Measurements from ENCODE around the gene C2orf72. TPM values are rescaled to one million over a fixed set of nuclear protein-coding genes. Genes with fewer than 3 reads are reported as not detected.

The C2orf72 gene
- total and polyA plus RNA-seq, 2 of the 13 experiments (the other 11 are each of a cell fraction or from before 2014, with no cell fraction given) = 147 to 203 TPM

DNA sequence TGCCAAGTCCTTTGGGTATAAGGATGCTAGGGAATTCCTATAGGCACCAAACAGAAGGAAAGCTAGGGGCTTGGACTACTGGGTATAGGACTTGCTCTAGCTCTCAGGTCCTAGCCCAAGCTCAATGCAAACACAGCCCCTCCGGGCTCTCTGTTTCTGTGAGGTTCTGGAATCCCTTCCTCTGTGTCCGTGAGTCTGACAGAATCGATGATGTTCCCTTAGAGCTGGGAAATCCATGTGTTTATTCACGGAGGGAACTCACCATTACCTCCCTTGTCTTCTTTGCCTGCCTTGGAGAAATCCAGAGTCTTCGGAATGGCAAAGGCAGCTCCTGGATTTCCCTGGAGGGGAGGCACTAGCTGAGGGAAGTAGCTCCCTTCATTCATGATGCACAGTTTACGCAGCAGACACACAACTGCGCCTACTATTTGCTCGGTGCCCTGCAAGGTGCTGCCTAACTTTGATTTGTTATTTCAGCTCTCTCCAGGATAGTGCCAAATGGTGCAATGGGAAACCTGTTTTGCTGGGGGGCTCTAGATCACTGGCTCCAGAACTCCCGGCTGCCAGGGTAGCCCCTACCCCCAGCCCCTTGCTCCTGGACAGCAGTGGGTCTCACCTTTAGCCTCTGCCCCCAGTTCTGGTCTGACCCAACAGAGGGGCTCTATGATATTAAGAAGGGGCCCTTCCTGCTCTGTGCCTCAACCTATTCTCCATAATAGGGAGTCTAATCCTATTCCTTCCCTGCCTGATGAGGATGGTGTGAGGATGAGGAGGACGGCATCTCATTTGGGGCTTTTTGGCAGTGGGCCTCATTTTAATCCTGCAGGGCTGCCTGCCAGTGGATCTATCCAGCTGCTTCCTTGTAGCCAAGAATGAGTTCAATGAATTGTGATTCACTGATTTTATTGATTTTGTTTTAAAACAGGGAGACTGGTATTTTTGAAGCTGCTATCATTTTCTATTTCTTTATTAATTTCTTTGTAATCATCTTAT, 10.9 kb downstream of the C2orf72 start (continued):
- TF ChIP-seq, protein P1, sequence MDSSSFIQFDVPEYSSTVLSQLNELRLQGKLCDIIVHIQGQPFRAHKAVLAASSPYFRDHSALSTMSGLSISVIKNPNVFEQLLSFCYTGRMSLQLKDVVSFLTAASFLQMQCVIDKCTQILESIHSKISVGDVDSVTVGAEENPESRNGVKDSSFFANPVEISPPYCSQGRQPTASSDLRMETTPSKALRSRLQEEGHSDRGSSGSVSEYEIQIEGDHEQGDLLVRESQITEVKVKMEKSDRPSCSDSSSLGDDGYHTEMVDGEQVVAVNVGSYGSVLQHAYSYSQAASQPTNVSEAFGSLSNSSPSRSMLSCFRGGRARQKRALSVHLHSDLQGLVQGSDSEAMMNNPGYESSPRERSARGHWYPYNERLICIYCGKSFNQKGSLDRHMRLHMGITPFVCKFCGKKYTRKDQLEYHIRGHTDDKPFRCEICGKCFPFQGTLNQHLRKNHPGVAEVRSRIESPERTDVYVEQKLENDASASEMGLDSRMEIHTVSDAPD (CRISPR knock-in tag; IDR thresholded peaks at IDR 0.05) = no peak
- TF ChIP-seq WIZ (CRISPR knock-in tag; IDR thresholded peaks at IDR 0.05) = no peak
- TF ChIP-seq ZNF883 (CRISPR knock-in tag; IDR thresholded peaks at IDR 0.05; ENCODE audit: not compliant biosample characterization) = no peak
- TF ChIP-seq, protein P2, sequence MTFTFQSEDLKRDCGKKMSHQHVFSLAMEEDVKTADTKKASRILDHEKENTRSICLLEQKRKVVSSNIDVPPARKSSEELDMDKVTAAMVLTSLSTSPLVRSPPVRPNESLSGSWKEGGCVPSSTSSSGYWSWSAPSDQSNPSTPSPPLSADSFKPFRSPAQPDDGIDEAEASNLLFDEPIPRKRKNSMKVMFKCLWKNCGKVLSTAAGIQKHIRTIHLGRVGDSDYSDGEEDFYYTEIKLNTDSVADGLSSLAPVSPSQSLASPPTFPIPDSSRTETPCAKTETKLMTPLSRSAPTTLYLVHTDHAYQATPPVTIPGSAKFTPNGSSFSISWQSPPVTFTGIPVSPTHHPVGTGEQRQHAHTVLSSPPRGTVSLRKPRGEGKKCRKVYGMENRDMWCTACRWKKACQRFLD (CRISPR knock-in tag; IDR thresholded peaks at IDR 0.05; ENCODE audit: borderline replicate concordance) = no peak
- no peak for TF ChIP-seq DNMT1 (CRISPR knock-in tag; IDR thresholded peaks at IDR 0.05)
- TF ChIP-seq HOXA5 (CRISPR knock-in tag; IDR thresholded peaks at IDR 0.05) = peak; percentile 5; the same call in 1 of the 2 replicates
- no peak for TF ChIP-seq KDM5A (IDR thresholded peaks at IDR 0.05; ENCODE audit: borderline replicate concordance, low read length)
- TF ChIP-seq, protein P3, sequence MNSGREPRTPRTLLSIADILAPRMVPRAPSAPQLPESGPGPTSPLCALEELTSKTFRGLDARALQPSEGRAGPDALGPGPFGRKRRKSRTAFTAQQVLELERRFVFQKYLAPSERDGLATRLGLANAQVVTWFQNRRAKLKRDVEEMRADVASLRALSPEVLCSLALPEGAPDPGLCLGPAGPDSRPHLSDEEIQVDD (CRISPR knock-in tag; IDR thresholded peaks at IDR 0.05; ENCODE audit: borderline replicate concordance) = no peak
- no peak for TF ChIP-seq ZNF432 (CRISPR knock-in tag; IDR thresholded peaks at IDR 0.05; ENCODE audit: borderline replicate concordance)
- TF ChIP-seq ZNF451 (CRISPR knock-in tag; IDR thresholded peaks at IDR 0.05) = no peak
- TF ChIP-seq HNRNPUL1 (IDR thresholded peaks at IDR 0.05; ENCODE audit: low read depth, low read length) = no peak
- TF ChIP-seq, protein P4, sequence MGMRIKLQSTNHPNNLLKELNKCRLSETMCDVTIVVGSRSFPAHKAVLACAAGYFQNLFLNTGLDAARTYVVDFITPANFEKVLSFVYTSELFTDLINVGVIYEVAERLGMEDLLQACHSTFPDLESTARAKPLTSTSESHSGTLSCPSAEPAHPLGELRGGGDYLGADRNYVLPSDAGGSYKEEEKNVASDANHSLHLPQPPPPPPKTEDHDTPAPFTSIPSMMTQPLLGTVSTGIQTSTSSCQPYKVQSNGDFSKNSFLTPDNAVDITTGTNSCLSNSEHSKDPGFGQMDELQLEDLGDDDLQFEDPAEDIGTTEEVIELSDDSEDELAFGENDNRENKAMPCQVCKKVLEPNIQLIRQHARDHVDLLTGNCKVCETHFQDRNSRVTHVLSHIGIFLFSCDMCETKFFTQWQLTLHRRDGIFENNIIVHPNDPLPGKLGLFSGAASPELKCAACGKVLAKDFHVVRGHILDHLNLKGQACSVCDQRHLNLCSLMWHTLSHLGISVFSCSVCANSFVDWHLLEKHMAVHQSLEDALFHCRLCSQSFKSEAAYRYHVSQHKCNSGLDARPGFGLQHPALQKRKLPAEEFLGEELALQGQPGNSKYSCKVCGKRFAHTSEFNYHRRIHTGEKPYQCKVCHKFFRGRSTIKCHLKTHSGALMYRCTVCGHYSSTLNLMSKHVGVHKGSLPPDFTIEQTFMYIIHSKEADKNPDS (CRISPR knock-in tag; IDR thresholded peaks at IDR 0.05) = no peak
- TF ChIP-seq, protein P5, sequence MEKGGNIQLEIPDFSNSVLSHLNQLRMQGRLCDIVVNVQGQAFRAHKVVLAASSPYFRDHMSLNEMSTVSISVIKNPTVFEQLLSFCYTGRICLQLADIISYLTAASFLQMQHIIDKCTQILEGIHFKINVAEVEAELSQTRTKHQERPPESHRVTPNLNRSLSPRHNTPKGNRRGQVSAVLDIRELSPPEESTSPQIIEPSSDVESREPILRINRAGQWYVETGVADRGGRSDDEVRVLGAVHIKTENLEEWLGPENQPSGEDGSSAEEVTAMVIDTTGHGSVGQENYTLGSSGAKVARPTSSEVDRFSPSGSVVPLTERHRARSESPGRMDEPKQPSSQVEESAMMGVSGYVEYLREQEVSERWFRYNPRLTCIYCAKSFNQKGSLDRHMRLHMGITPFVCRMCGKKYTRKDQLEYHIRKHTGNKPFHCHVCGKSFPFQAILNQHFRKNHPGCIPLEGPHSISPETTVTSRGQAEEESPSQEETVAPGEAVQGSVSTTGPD (CRISPR knock-in tag; IDR thresholded peaks at IDR 0.05) = no peak
- TF ChIP-seq ZNF317 (CRISPR knock-in tag; IDR thresholded peaks at IDR 0.05) = no peak
- no peak for TF ChIP-seq ONECUT2 (CRISPR knock-in tag; IDR thresholded peaks at IDR 0.05)
- no peak for TF ChIP-seq ZNF382 (CRISPR knock-in tag; IDR thresholded peaks at IDR 0.05; ENCODE audit: borderline replicate concordance)
- TF ChIP-seq FIP1L1 (IDR thresholded peaks at IDR 0.05; ENCODE audit: borderline replicate concordance, insufficient read depth, low read depth, low read length) = no peak

All from HepG2 (cell line).